MM.1S (cell line): ENCODE results near the gene NYAP1.

Experiments used
- CTCF ChIP-seq: fragments of 300-600 bp; sonication (generic); IDR thresholded peaks from 2 replicates; pipeline ENCODE4 v1.5.1; 2016; ENCODE audit warnings: antibody characterized with exemption, low read length, mixed read lengths
- EZH2 ChIP-seq: fragments of 300-600 bp; sonication (generic); optimal IDR thresholded peaks from 2 replicates; pipeline ENCODE3; 2017; ENCODE audit warnings: low read depth, mild to moderate bottlenecking, antibody characterized with exemption, low read length, mixed read lengths
- EZH2phosphoT487 ChIP-seq: fragments of 300-600 bp; sonication (generic); IDR thresholded peaks from 2 replicates; pipeline ENCODE4 v1.6.1; 2018; ENCODE audit warnings: antibody characterized with exemption, low read length

GRCh38 chr7:100515072-100515532, 31.4 kb downstream of the NYAP1 start:
- TF ChIP-seq EZH2: no peak
- no peak for TF ChIP-seq CTCF
- TF ChIP-seq EZH2phosphoT487: no peak
